Measurements from ENCODE around the gene HSPA1L.
A peak's percentile ranks its signal among the peaks of the same experiment; 100 is the strongest.

Gene HSPA1L

DNA sequence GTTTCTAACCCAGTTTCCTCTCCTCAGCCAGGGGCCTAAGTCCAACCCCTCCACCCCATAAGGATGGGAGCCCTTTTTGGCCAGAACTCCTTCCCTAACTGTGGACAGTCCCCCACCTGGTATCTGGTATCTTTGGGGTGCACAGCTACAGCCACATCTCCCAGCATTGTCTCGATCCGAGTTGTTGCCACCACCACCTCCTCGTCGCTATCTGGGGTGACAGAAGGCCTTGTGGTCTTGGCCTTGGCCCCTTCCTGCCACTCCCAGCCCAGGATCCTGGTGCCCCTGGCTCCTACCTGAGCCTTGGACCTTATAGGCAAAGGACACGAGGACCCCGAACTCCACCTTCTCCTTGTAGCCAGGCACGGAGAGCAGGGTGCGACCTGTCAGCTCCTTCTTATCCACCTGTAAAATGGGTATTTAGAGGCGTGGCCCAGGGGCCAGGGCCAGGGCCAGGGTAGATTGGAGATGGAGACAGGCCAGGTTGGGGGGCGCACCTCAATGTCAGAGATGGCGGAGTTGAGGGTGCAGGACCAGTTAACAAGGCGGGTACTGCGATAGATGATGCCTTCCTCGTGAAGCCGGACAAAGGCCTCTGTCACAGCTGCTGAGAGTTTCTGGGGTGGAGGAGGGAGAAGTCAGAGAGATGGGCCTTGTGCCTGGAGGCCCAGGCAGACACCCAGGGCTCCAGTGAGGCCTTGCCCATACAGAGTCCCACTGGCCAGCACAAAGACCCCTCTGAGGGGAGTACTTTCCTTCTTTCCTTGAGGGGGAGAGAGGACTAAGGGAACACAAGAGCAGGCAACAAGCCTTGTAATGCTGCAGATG is 30.8 kb downstream of the HSPA1L start:
- peak in 1 of 51 donors; percentile 14 for DNase-seq

DNA sequence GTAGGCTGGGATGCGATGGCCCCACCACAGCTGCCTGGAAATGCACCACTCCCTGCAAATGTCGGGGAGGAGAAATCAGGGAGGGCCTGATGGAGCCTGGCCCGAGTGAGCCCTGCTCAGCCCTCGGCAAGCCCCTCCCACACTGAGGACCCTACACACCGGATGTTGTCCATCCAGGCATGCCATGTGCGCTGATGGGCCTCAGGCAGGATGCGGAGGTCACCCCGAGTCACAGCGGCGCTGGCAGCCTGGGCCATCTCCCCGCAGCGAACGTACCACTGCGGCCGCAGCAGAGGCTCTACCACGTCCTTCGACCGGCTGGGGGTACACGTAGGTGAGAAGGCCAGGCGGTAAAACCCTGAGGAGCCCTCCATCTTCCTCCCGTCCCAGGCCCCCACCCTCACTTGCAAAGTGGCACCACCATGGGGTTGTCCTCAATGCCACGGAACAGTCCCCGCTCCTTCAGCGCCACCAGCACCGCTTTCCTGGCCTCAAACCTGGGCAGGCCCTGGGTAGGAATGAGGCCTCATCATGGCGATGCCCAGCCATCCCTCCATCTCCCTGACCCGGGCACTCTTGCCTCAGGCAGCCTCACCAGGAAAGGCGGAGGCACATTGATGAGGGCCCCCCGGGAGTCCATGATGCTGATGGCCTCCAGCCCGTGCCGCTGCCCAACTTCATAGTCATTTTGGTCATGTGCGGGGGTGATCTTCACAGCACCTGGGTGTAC is 32.8 kb downstream of the HSPA1L start:
- DNase-seq, result no peak

DNA sequence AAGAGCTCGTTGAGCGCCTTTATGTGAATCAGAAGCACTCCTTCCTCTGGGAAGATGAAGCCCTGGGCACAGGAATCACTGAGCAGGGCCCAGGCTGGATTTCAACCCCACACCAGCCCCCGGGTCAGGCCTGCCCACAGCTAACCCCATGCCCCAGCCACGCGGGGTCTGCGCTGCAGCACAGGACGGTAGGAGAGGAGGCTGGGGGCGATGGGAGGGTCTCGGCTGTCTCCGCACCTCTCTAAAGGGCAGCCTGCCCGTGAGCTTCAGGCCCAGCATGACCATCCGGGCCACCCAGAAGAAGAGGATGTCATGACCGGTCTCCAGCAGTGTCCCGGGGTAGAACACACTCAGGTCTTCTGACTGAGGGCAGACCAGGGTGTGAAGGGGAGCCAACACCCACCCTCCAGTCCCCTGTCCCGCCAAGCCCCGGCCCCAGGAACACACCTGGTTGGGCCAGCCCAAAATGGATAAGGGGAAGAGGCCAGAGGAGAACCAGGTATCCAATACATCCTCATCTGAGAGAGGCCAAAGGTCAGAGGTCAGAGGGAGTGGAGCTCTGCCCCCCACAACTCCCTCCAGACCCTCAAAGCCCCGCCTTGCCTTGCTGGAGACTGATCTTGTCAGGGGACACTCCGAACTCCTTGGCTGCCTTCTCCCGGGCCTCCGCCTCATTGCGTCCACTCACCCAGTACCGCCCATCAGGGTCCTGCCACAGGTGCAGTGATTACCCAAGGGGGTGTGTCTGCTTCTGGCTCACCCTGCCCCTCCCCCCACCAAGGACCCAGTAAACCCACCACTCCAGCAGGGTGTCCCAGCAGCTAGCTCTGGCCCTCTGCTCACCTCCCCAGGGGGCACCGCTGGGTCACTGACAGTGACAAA is 33.6 kb downstream of the HSPA1L start:
- DNase-seq, result no peak

DNA sequence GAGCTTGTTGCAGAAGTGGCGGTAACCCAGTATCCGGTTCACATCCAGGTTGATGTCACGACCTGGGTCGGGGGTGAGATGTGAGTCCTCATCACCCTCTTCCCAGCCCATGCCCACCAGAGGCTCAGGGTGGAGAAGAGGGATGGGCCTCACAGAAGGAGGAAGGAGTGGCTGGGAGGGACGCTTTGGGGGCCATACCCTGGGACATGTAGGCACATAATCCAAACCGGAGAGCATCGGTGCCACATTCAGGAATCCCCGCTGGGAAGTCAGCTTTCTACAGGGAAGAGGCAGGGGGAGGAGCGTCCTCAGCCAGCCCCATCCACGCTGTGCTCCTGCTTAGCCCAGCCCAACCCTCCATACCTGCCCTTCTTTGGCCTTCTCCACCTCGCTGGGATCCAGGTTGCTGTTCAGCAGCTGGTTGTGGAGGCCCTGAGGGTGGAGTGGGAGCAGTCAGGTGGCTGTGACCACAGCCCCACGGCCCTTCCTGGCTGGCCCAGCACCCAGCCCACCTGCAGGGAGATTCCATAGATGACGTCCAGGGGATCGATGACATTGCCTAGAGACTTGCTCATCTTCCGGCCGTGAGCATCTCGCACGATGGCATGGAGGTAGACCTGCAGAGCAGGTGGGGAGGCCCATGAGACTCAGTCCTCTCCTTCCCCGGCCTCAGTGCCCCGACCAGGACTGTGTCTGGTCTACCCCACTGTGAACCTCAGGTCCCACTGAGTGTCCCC is 34.4 kb downstream of the HSPA1L start:
- DNase-seq, result no peak

- no peak for DNase-seq
Observed at GRCh38 chr6:31779908-31780307, 35.2 kb downstream of the HSPA1L start.

DNA sequence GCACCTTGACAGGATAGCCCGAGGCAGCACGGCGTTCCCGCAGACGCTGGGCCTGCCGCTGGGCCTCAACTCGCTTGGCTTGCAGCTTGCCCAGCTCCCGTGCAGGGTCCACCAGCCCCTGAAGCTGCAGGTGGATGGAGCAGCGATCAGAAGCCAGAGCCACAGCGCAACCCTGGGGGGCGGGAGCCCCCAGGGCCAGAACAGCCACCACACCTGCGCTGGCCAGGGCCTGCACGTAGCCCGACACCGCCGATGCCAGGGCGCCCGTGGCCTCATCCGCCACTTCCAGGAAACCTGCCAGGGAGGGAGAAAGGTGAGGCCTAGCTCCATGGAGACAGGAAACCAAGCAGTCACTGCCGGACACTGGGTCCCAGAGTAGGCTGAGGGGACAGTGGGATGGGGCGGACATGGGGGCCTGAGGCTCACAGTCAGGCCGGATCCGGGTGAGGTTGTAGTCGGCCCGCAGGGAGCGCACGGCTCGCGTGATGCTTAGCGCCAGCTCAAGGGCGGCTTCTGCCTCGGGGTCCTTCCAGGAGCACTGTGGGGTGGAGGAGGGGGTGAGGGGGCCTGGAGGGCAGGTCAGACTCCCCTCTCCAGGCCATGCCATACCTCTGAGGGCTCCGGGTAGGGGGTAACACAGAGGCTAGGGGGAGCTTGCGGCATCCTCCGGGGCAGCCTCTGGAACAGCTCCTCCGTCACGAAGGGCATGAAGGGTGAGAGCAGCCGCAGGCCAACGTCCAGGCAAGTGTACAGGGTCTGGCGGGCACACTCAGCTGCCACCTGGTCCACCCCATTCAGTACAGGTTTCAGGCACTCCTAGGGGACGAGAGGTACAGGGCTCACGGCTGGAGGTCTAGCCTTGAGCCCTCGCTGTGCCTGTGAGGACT is 35.8 kb downstream of the HSPA1L start:
- DNase-seq, result no peak

- DNase-seq, result no peak
Observed at GRCh38 chr6:31778193-31778592, 36.9 kb downstream of the HSPA1L start.

GRCh38 chr6:31777667-31778050 is 37.4 kb downstream of the HSPA1L start:
- DNase-seq, result no peak

DNA sequence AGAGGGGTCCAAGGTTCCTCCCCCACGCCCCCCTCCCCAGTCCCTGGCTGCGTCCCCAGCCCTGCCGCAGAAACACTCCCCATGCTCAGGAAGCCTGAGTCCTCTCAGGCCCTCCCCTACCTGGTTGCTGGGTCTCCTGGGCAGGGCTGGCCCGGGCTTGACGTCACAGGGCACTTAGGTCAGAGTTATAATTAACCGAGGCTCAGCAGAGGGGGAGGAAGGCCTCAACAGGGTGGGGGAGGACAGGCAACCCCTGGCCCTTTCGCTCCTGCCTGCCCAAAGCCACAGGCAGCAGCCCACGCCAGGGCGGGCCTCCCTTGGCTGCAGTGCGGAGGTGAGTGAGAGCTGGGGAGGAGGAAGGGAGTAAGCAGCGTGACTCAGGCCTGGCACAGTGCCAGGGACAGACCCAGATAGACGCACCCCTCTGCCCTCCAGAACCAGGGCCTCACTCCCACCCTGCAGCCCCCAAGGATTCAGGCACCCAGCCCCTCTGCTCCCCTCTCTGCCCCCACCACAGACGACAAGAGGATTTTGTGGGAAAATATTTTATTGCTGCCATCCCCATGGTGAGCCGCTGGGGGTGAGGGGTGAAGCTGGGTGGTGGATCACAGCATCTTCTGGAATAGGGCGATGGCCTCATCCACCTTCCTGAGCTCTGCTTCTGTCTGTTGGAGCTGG is 38.0 kb downstream of the HSPA1L start, which contains the start of gene VWA7:
Gene VWA7 (minus strand): TSS at position 340 of the 678 bp plus-strand sequence. CDS start 549 bp downstream, outside the sequence.
- peak in 19 of 51 donors; percentile 3 to 61 (median 32) for DNase-seq

- peak in 9 of 51 donors; percentile 4 to 56 (median 29) for DNase-seq
Observed at GRCh38 chr6:31776485-31776988, 38.5 kb downstream of the HSPA1L start.

DNA sequence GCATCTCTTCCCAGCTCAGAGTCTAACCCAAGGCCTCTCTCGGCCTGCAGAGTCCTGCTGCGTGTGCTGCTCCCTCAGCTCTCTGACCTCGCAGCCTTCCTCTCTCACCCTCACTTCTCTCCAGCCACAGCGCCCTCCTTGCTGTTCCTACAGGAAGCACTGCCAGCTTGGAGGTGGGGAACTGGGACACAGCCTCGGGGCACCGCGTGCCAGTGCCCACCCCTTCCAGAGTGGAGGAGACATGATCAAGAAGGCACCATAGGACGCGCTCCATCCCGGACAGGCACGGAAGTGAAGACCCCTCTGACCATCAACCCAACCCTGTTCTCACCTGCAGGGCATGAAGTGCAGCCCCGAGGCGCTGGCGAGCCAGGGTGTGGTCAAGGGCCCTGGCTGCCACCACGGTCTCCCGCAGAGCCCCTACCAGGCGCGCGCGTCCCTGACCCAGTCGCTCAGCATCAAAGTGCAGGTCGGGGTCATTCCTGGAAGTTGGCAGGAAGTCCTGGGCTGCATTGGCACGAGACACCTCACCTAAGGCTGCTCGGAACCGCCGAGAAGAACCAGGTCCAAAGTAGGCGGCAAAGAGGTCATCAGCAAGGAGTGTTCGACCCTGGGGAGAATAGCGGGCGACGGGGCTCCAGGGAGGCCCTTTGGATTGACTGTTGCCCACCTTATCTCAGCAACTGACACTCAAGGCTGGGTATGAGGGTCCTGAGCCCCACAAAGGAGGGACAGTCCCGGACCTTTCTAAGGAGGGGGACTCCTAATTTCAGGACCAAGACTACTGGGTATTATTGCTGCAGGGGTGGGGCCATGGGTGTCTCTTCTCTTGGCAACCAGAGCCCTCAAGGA is 39.2 kb downstream of the HSPA1L start:
- no peak for DNase-seq

DNA sequence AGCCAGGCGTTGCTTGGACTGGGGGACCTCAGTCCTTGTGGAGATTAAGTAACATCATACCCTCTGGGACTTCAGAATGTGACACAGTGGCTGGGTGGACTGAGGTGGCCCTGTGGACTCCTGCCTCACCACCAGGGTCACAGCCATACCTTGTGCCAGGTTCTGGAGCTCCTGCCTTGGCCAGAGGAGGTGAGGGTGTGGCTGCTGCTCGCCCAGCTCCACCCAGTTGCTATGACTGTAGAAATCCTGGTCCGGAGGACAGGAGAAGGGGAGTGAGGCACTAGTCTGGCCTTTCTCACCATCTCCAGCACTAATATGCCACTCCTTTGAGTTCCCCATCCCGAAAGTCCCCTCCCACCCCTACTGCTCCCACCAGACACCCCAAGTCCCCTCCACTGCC is 39.9 kb downstream of the HSPA1L start:
- DNase-seq, result no peak

- no peak for DNase-seq
Observed at GRCh38 chr6:31771992-31772358, 43.1 kb downstream of the HSPA1L start.

DNA sequence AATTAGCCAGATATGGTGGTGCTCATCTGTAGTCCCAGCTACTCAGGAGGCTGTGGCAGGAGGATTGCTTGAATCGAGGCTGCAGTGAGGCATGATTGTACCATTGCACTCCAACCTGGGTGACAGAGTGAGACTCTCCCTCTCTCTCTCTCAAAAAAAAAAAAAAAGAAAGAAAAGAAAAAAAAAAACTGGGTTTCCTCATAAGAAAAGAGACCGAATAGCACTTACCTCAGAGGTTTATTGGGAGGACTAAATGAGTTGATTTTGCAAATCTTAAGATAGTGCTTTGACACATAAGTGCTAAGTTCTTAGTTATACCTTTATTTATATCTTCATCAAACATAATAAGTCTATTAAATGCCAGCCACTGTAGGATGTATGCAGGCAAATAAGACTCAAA is 44.2 kb downstream of the HSPA1L start:
- DNase-seq, result no peak

DNA sequence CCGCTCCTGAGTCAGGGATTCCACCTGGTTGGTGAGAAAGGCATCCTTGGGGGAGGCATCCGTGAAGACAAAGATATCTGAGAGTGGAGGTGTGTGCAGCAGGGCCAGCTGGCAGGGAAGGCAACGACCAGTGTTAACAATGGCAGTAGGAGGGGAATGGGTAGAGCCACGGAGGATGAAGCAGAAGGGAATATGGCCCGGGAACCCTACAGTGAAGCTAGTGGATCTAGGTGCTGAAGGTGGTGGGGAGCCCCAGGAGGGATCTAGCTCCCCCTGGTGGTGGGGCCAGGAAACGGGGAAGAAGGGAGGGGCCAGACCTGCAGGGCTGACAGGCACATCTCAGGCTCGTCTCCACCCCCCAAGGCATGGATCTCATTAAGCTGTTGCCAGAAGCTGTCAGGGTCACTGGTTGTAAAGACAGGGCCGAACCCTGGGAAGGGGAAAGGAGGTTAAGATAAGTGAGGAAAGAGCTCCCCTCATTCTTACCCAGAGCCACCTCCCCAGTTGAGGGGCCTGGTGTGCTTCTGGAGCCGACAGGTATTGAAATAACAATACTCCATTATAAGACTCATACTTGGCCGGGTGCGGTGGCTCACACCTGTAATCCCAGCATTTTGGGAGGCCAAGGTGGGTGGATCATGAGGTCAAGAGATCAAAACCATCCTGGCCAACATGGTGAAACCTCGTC is 45.3 kb downstream of the HSPA1L start:
- peak in 6 of 51 donors; percentile 4 to 29 (median 18) for DNase-seq

DNA sequence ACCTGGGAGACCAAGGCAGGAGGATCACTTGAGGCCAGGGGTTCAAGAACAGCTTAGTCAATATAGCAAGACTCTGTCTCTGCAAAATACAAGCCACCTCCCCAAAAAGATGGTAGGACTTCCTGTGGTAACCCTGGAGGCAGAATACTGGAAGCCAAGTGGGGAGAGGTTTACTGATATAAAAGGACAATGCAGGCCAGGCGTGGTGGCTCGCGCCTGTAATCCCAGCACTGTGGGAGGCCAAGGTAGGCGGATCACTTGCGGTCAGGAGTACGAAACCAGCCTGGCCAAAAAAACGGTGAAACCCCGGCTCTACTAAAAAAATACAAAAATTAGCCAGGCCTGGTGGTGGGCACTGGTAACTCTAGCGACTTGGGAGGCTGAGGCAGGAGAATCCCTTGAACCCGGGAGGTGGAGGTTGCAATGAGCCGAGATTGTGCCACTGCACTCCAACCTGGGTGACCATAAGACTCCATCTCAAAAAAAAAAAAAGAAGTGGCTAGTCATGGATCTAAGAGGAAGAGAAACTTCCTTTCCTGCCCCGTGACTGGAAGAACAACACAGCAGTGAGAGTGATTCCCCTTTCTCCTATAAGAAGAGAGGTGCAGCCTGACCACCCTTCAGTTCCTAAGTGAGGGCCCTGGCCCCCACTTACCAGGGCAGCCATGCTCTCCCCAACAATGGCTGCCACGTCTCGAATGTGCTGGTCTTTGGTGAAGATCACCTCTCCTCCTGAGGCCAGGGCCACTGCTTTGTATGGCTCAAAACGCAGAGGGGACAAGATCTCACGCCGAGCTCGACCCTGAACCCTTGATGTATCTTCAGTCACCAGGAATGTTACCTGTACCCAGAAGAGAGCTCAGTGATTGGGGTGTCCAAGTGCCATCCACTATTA is 46.5 kb downstream of the HSPA1L start:
- DNase-seq, result peak in 1 of 51 donors; percentile 8
